Activated CD4-positive, alpha-beta T cell treated with anti-CD3 and anti-CD28 coated beads, Interleukin-2, Interleukin-6, amounts not matched to agents 100 ng/mL and 50 ng/mL, durations not matched to agents 16 hours and 8 hours (primary cell): ENCODE measurements around the gene ARGLU1.
"Not testable (repeated sequence)": the region's sequence is repeated elsewhere in the genome, so short reads cannot be mapped to it uniquely, and the experiment has no call there.

Experiments used
- DNase-seq: peaks from one replicate; pipeline ENCODE4 v3.0.0-alpha.2; 2020

ARGLU1 gene, protein sequence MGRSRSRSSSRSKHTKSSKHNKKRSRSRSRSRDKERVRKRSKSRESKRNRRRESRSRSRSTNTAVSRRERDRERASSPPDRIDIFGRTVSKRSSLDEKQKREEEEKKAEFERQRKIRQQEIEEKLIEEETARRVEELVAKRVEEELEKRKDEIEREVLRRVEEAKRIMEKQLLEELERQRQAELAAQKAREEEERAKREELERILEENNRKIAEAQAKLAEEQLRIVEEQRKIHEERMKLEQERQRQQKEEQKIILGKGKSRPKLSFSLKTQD

GRCh38 chr13:106567474-106568298 lies at the start of gene ARGLU1:
TSS of gene ARGLU1 (minus strand) at chr13:106568137. CDS start at chr13:106567919, 218 bp downstream.
- DNase-seq, result peak; percentile 96

DNA sequence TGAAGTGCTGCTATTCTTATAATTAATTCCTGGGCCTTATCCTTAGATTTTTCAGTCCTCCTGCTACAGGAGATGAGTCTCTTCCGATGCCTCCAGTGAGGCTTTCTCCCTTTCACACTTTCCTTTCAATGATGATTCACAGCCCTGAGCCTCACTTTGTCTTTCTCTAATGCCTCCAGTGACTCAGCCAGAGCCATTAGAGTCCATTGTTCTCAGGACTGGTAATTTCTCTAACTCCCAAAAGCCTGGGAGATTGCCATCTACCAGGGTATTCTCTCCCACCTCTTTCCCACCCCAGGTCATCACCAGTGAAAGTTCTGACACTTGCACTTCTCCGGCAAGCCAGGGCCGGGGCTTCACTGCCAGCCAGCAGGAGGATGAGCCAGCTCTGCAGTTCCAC lies 49.6 kb upstream of the ARGLU1 start:
- DNase-seq, result no peak

GRCh38 chr13:106616729-106617128 lies 48.8 kb upstream of the ARGLU1 start:
- no peak for DNase-seq

DNA sequence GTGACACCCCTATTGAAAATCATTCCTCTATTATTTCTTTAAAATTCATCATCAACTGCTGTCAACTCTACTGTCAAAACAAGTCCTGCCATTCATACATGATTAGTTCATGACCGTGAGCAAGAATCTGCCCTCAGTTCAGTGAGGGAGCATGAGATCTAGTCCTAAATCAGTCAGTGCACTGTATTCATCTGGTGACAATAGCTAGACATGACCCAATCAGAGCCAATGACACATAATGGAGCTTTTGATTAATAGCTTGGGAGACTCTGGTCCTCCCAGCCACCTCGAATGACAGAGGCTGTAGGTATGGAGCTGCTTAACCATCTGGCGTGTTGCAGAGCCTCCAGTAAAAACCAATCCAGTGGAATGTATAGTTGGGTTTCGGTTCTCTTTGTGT lies 46.9 kb upstream of the ARGLU1 start:
- DNase-seq, result no peak

- DNase-seq, result no peak
Observed at GRCh38 chr13:106612688-106613087, 44.8 kb upstream of the ARGLU1 start.

DNA sequence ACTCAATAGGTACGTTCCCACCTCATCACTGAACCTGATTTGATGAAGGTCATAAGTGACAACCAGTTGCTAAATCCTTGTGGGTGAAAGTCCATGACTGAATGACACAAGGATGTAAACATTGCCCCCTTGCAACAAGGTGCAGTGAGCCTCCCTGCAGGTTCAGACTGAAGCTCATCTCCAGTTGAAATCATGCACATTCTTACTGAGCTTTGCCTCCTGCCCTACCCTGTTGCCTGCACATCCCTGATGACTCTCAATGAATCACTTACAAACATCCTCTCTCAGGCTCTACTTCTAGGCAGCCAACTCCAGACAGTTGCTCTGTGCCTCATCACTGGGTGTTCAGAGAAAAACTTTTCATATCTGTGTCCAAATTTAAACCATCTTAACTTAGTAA lies 42.5 kb upstream of the ARGLU1 start:
- no peak for DNase-seq

- no peak for DNase-seq
Observed at GRCh38 chr13:106609116-106609515, 41.2 kb upstream of the ARGLU1 start.

DNA sequence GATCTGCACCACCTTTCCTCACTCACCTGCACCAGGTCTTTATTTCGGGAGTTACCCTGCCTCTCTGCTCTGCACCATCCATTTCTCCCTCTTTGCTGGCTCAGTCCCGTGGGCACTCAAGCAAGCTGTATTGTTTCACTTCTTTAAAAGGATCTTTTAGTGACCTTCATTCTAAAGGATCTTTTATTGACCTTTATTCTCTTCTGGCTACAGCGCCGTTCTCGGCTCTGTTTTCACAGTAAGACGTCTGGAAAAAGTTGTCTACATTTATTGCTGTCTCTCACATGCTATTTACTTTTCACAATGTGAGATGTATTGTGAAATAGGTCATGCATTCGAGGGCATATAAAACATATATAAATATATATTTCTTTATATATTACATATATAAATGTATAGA lies 35.6 kb upstream of the ARGLU1 start:
- no peak for DNase-seq

- DNase-seq, result no peak
Observed at GRCh38 chr13:106602178-106602577, 34.2 kb upstream of the ARGLU1 start.

DNA sequence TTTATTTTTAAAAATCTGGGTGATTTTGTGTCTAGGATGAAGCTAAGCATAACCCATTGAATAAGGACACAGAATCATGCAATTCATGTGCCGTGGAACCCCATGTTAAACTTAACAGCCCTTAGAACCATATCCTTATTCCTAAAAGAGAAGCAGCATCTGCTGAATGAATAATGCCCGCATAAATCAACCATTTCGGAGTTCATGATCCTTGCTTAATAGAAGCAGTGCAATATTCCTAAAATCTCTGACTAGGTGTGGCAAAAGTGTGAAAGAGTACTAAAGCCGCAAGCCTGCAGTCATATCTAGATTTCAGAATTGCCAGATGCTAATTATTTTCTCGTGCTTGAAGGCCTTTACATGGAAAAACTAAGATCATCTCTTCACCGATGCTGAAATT lies 33.6 kb upstream of the ARGLU1 start:
- DNase-seq, result no peak

- DNase-seq, result not testable (repeated sequence)
Observed at GRCh38 chr13:106600798-106601135, 32.8 kb upstream of the ARGLU1 start.

- DNase-seq, result no peak
Observed at GRCh38 chr13:106599875-106600797, 32.2 kb upstream of the ARGLU1 start.

GRCh38 chr13:106597749-106598395 lies 29.9 kb upstream of the ARGLU1 start:
- no peak for DNase-seq

GRCh38 chr13:106597186-106597585 lies 29.2 kb upstream of the ARGLU1 start:
- no peak for DNase-seq

- DNase-seq, result no peak
Observed at GRCh38 chr13:106596275-106596937, 28.5 kb upstream of the ARGLU1 start.

- no peak for DNase-seq
Observed at GRCh38 chr13:106595625-106596024, 27.7 kb upstream of the ARGLU1 start.

DNA sequence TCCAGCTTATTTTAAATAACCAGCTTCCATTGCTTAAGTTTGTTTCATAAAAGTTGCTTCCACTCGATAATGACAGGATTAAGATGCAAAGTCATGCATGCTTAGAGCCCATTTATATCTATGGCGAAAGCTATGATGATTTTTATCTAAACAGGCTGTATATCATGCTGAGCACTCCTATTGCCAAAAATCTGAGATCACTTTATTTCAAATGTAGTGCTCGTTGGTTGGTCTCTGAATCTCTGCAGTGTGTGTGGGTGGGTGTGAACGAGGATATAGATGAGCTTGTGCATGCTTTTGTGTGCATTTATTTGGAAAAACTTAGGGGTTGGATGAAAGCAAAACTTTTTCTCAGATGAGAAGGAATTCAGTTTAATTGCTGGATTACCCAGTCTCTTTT lies 27.0 kb upstream of the ARGLU1 start:
- no peak for DNase-seq

DNA sequence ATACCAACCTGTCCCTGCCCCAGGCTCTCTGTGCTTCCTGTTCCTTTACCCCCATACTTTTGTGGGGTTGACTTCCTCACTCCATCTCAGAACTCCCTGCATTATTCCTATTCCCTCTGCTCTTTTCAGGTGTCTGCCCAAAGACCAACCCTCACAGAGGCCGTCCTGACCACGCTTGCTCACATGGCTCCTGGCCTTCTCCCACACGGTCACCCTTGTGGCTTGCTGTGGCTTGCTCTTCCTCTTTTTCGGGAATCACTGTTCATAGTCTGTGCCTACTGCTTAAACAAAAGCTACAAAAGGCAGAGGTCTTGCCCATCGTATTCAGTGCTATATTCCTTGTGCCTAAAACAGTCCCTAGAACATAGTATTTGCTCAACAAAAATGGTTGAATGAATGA lies 25.2 kb upstream of the ARGLU1 start:
- DNase-seq, result no peak

DNA sequence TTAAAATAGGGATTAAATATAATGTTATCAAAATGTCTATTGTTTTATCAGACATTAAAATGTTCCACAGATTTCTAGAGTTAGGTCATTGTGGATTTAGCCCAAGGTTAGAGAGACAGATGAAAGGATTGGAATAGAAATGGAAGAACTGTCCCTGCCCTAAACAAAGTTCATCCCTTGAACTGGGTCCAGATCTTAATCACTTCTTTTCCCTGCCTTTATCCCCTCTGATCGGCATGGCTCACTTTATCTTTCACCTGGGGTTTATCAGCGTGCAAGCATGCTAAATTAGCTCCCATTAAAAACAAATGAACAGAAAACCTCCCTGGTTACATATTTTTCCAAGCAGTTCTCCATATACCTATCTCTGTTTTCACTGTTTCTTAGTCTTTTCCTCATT lies 23.4 kb upstream of the ARGLU1 start:
- no peak for DNase-seq

DNA sequence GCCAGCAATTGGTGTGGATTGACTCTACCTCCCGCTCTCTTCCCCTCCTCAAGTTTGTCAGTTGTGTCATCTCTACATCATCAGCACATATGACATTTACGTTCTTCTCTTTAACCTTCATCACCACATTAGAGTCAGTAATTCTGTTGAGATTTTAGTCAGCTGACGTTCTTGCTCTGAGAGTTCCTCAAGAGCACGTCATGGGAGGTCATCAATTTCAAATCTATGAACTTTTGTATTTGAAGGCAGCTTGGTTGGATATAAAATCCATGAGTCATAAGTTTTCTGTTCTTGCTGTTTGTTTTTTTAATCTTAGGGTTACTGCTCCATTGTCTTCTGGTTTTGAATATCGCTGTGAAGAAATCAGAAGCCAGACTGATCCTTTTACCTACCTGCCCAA lies 21.8 kb upstream of the ARGLU1 start:
- no peak for DNase-seq

- DNase-seq, result no peak
Observed at GRCh38 chr13:106588367-106588766, 20.4 kb upstream of the ARGLU1 start.

DNA sequence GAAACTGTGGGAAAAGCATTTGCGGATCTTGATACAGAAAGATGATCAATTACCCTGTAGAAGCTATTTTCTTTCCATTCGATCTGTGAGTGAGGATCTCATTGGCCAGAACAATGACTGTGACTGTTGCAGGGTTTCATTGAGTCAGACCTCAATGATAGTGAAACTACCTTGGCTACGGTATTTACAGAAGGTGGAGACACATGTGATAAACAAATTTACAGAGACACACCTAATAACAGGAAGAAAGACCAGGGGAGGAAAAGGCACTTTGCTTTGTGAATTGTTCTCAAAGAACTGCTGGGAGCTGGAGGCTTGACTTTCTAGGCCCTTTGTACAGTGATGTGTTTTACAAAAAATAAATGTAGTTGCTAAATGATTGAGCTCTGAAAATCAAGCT lies 19.9 kb upstream of the ARGLU1 start:
- DNase-seq, result no peak
